Loucy (cell line): ENCODE results near the gene KIF16B.
"Not testable (repeated sequence)": the region's sequence is repeated elsewhere in the genome, so short reads cannot be mapped to it uniquely, and the experiment has no call there.

ENCODE experiments used
- H2AFZ ChIP-seq: fragments of 200-600 bp; sonication (generic); 2 replicates; pipeline ENCODE4 v1.6.0; 2016; ENCODE audit warnings: antibody characterized with exemption, mild to moderate bottlenecking, low read length, moderate library complexity
- H3F3A ChIP-seq: fragments of 200-600 bp; 2 replicates; pipeline ENCODE4 v1.6.0; 2016; ENCODE audit warnings: antibody characterized with exemption, low read depth, mild to moderate bottlenecking
- H3K27me3 ChIP-seq: fragments of 200-600 bp; sonication (generic); 2 replicates; pipeline ENCODE4 v1.6.1; 2014; ENCODE audit warnings: low read length, mild to moderate bottlenecking; ENCODE audit not compliant: insufficient read depth, poor library complexity, severe bottlenecking
- H3K36me3 ChIP-seq: fragments of 200-600 bp; sonication (generic); 2 replicates; pipeline ENCODE4 v1.6.1; 2016; ENCODE audit warnings: low read length; ENCODE audit not compliant: insufficient read depth
- H3K4me1 ChIP-seq: fragments of 200-600 bp; sonication (generic); 2 replicates; pipeline ENCODE4 v1.5.1; 2014; ENCODE audit warnings: low read length, mild to moderate bottlenecking; ENCODE audit not compliant: insufficient read depth, poor library complexity, severe bottlenecking
- H3K4me2 ChIP-seq: fragments of 200-600 bp; sonication (generic); 2 replicates; pipeline ENCODE4 v1.6.0; 2014; ENCODE audit warnings: antibody characterized with exemption, low read length, low read depth, mild to moderate bottlenecking; ENCODE audit not compliant: poor library complexity, severe bottlenecking
- H3K4me3 ChIP-seq: fragments of 200-600 bp; sonication (generic); 2 replicates; pipeline ENCODE4 v1.5.1; 2014; ENCODE audit warnings: low read length, mild to moderate bottlenecking, mixed read lengths; ENCODE audit not compliant: poor library complexity, severe bottlenecking
- H3K79me2 ChIP-seq: fragments of 200-600 bp; sonication (generic); 2 replicates; pipeline ENCODE4 v1.6.1; 2014; ENCODE audit warnings: low read length; ENCODE audit not compliant: insufficient read depth
- H3K9ac ChIP-seq: fragments of 200-600 bp; sonication (generic); 2 replicates; pipeline ENCODE4 v1.6.0; 2014; ENCODE audit warnings: mild to moderate bottlenecking, low read depth, low read length, moderate library complexity; ENCODE audit not compliant: poor library complexity, severe bottlenecking
- H3K9me2 ChIP-seq: fragments of 200-600 bp; sonication (generic); replicated peaks from 2 replicates; pipeline ENCODE4 v1.6.1; 2016; ENCODE audit warnings: low read depth, low read length, mixed read lengths
- H3K9me3 ChIP-seq: fragments of 200-600 bp; sonication (generic); 2 replicates; pipeline ENCODE4 v1.6.1; 2014; ENCODE audit warnings: mild to moderate bottlenecking, antibody characterized with exemption, low read length, low read depth; ENCODE audit not compliant: insufficient read depth
- H4K20me1 ChIP-seq: fragments of 200-600 bp; sonication (generic); 2 replicates; pipeline ENCODE4 v1.6.0; 2014; ENCODE audit warnings: antibody characterized with exemption, low read length, mild to moderate bottlenecking; ENCODE audit not compliant: insufficient read depth, poor library complexity, severe bottlenecking
- CTCF ChIP-seq: fragments of 200-600 bp; sonication (generic); conservative IDR thresholded peaks from 2 replicates; pipeline ENCODE4 v1.5.1; 2014; ENCODE audit warnings: mild to moderate bottlenecking, antibody characterized with exemption, low read length
- EZH2phosphoT487 ChIP-seq: fragments of 200-600 bp; IDR thresholded peaks from 2 replicates; pipeline ENCODE4 v1.6.1; 2018; ENCODE audit warnings: antibody characterized with exemption, mild to moderate bottlenecking, moderate library complexity, borderline replicate concordance

KIF16B gene

GRCh38 chr20:16230402-16230801, 342.8 kb downstream of the KIF16B start:
- no peaks in the 10 kb centered on the region for H3K27me3 ChIP-seq
- no peaks in the 10 kb centered on the region for H4K20me1 ChIP-seq
- no peak overlapping the region for H3K4me2 ChIP-seq
- H3K79me2 ChIP-seq = no peaks in the 10 kb centered on the region
- H2AFZ ChIP-seq = no peak overlapping the region
- 0 out of 2 replicates have a peak, but pooled peaks cover under 1% of the 10 kb centered on the region for H3K9me3 ChIP-seq
- H3K4me1 ChIP-seq = no peaks in the 10 kb centered on the region
- H3K9ac ChIP-seq = no peak overlapping the region
- TF ChIP-seq CTCF (no peak), EZH2phosphoT487 (no peak)
- no peaks in the 10 kb centered on the region for H3K9me2 ChIP-seq
- no peaks in the 10 kb centered on the region for H3F3A ChIP-seq
- H3K4me3 ChIP-seq = no peak overlapping the region
- no peaks in the 10 kb centered on the region for H3K36me3 ChIP-seq

GRCh38 chr20:16229813-16230212, 343.4 kb downstream of the KIF16B start:
- no peaks in the 10 kb centered on the region for H3K79me2 ChIP-seq
- TF ChIP-seq EZH2phosphoT487 (no peak), CTCF (no peak)
- no peaks in the 10 kb centered on the region for H3K9me3 ChIP-seq
- no peak overlapping the region for H2AFZ ChIP-seq
- no peak overlapping the region for H3K4me3 ChIP-seq
- no peaks in the 10 kb centered on the region for H3K27me3 ChIP-seq
- H3K9me2 ChIP-seq = no peaks in the 10 kb centered on the region
- no peaks in the 10 kb centered on the region for H3F3A ChIP-seq
- H3K9ac ChIP-seq = no peak overlapping the region
- H3K4me1 ChIP-seq = no peaks in the 10 kb centered on the region
- H3K4me2 ChIP-seq = no peak overlapping the region
- no peaks in the 10 kb centered on the region for H4K20me1 ChIP-seq
- no peaks in the 10 kb centered on the region for H3K36me3 ChIP-seq

- Histone ChIP-seq H3K36me3 (no peaks in the 10 kb centered on the region), H3K4me3 (no peak overlapping the region), H3K79me2 (no peaks in the 10 kb centered on the region), H3K9me2 (no peaks in the 10 kb centered on the region), H2AFZ (no peak overlapping the region), H3F3A (no peaks in the 10 kb centered on the region), H3K9me3 (no peaks in the 10 kb centered on the region), H4K20me1 (no peaks in the 10 kb centered on the region), H3K4me2 (no peak overlapping the region), H3K4me1 (no peaks in the 10 kb centered on the region), H3K9ac (no peak overlapping the region), H3K27me3 (no peaks in the 10 kb centered on the region)
- TF ChIP-seq CTCF = no peak
- TF ChIP-seq EZH2phosphoT487 = no peak
Measured at GRCh38 chr20:16228722-16229121, 344.5 kb downstream of the KIF16B start.

GRCh38 chr20:16226961-16227360, 346.3 kb downstream of the KIF16B start:
- not testable (repeated sequence) for H3K27me3 ChIP-seq, H3K4me1 ChIP-seq, H3K4me3 ChIP-seq, H3K79me2 ChIP-seq, H3K9ac ChIP-seq, H3K4me2 ChIP-seq, H3K36me3 ChIP-seq, H2AFZ ChIP-seq, H3K9me2 ChIP-seq, H3K9me3 ChIP-seq, H3F3A ChIP-seq, H4K20me1 ChIP-seq
